Astrocyte (in vitro differentiated cells and primary cell): ENCODE measurements around the gene ESPL1. TPM values are rescaled to one million over a fixed set of nuclear protein-coding genes. Genes with fewer than 3 reads are reported as not detected.

Source experiments
- DNase-seq: peaks from one replicate; pipeline ENCODE4 v3.0.0-alpha.2; 2010; ENCODE audit warnings: low read depth
- FAIRE-seq: peaks from 2 replicates; lab custom pipeline; 2011; peaks lifted over from hg19 to GRCh38; lab: Jason Lieb, UNC
- H2AFZ ChIP-seq: 2 replicates; pipeline ENCODE4 v1.6.0; 2012; ENCODE audit warnings: low read depth, low read length, inconsistent platforms
- H3K27ac ChIP-seq: 2 replicates; pipeline ENCODE4 v1.5.1; 2011; ENCODE audit warnings: low read depth, low read length, inconsistent platforms
- H3K27me3 ChIP-seq: 2 replicates; pipeline ENCODE4 v1.6.0; 2011; ENCODE audit warnings: low read length, inconsistent platforms; ENCODE audit not compliant: insufficient read depth
- H3K36me3 ChIP-seq: 2 replicates; pipeline ENCODE4 v1.5.1; 2011; ENCODE audit warnings: low read length, inconsistent platforms; ENCODE audit not compliant: insufficient read depth
- H3K4me1 ChIP-seq: 2 replicates; pipeline ENCODE4 v1.5.1; 2011; ENCODE audit warnings: low read length, inconsistent platforms; ENCODE audit not compliant: insufficient read depth
- H3K4me2 ChIP-seq: 2 replicates; pipeline ENCODE4 v1.6.0; 2012; ENCODE audit warnings: low read length, inconsistent platforms
- H3K4me3 ChIP-seq: 2 replicates; pipeline ENCODE4 v1.5.1; 2011; ENCODE audit warnings: low read depth, mild to moderate bottlenecking, low read length, inconsistent platforms; ENCODE audit not compliant: insufficient read depth
- H3K79me2 ChIP-seq: 2 replicates; pipeline ENCODE4 v1.6.0; 2012; ENCODE audit warnings: mild to moderate bottlenecking, low read length, inconsistent platforms; ENCODE audit not compliant: insufficient read depth
- H3K9ac ChIP-seq: 2 replicates; pipeline ENCODE4 v1.6.0; 2012; ENCODE audit warnings: mild to moderate bottlenecking, low read length, inconsistent platforms
- H3K9me3 ChIP-seq: 2 replicates; pipeline ENCODE4 v1.5.1; 2012; ENCODE audit warnings: low read depth, mild to moderate bottlenecking, low read length, inconsistent platforms; ENCODE audit not compliant: insufficient read depth
- H4K20me1 ChIP-seq: 2 replicates; pipeline ENCODE4 v1.6.0; 2012; ENCODE audit warnings: low read length, inconsistent platforms; ENCODE audit not compliant: insufficient read depth
- H3K27ac Mint-ChIP-seq: one replicate; pipeline ENCODE4 v1.8.0; 2021; ENCODE audit warnings: mild to moderate bottlenecking, mixed read lengths; ENCODE audit not compliant: unreplicated experiment
- H3K27me3 Mint-ChIP-seq: one replicate; pipeline ENCODE4 v1.8.0; 2021; ENCODE audit warnings: low read depth, mixed read lengths; ENCODE audit not compliant: unreplicated experiment
- H3K36me3 Mint-ChIP-seq: one replicate; pipeline ENCODE4 v1.8.0; 2021; ENCODE audit warnings: low read depth, mixed read lengths; ENCODE audit not compliant: unreplicated experiment
- H3K4me1 Mint-ChIP-seq: one replicate; pipeline ENCODE4 v1.8.0; 2021; ENCODE audit warnings: low read depth, mixed read lengths; ENCODE audit not compliant: unreplicated experiment
- H3K4me3 Mint-ChIP-seq: one replicate; pipeline ENCODE4 v1.8.0; 2021; ENCODE audit warnings: mild to moderate bottlenecking, moderate library complexity, mixed read lengths; ENCODE audit not compliant: unreplicated experiment
- H3K9me3 Mint-ChIP-seq: one replicate; pipeline ENCODE4 v1.8.0; 2021; ENCODE audit warnings: mild to moderate bottlenecking, mixed read lengths; ENCODE audit not compliant: unreplicated experiment
- EZH2 ChIP-seq: IDR thresholded peaks from 2 replicates; pipeline ENCODE4 v1.6.1; 2012; ENCODE audit warnings: mild to moderate bottlenecking, low read length, inconsistent platforms; ENCODE audit not compliant: insufficient read depth
- total RNA-seq: library from RNA; stranded (reverse); gene quantifications from 2 replicates; pipeline ENCODE4 v1.2.1, GENCODE V29; 2021
- TF ChIP-seq, protein P1 (sequence below): IDR thresholded peaks from 2 replicates; pipeline ENCODE4 v1.5.1; 2011; ENCODE audit warnings: low read depth, mild to moderate bottlenecking, inconsistent platforms, low read length, moderate library complexity; ENCODE audit not compliant: insufficient read depth

ESPL1 gene
- total RNA-seq, 1 donor from 2014 or later: 2.0 TPM

DNA sequence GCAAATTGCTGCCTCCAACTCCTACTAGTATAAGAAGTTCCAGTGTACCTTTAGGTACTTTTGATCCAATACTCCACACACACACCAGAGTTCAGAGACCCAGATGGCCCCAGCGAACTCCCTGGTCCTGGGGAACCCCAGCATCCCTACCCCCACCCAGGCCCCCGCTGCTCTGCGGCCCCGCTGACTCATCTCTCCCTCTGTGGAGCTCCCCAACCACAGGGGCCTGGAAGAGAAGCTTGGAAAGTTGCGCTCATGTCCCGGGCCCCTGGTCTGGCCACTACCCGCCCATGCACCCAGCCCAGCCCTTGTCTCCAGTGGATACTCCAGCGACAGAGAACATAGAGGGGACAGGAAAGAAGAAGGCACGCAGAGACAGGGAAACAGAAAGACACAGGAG lies 72.3 kb downstream of the ESPL1 start:
- FAIRE-seq: no peak
- H3K9me3 ChIP-seq: no peaks in the 10 kb centered on the region
- no peak overlapping the region for H3K4me2 ChIP-seq
- Mint-ChIP-seq H3K27me3 (peaks cover 54% of the 10 kb centered on the region), H3K9me3 (peaks cover 6% of the 10 kb centered on the region), H3K27ac (no peak overlapping the region), H3K4me1 (peaks cover 12% of the 10 kb centered on the region), H3K4me3 (no peak overlapping the region), H3K36me3 (no peaks in the 10 kb centered on the region)
- H3K27me3 ChIP-seq: peaks cover 34% of the 10 kb centered on the region
- no peak overlapping the region for H3K4me3 ChIP-seq
- no peaks in the 10 kb centered on the region for H3K79me2 ChIP-seq
- no peak for DNase-seq
- H3K36me3 ChIP-seq: no peaks in the 10 kb centered on the region
- no peak overlapping the region for H3K27ac ChIP-seq
- TF ChIP-seq, protein P1, sequence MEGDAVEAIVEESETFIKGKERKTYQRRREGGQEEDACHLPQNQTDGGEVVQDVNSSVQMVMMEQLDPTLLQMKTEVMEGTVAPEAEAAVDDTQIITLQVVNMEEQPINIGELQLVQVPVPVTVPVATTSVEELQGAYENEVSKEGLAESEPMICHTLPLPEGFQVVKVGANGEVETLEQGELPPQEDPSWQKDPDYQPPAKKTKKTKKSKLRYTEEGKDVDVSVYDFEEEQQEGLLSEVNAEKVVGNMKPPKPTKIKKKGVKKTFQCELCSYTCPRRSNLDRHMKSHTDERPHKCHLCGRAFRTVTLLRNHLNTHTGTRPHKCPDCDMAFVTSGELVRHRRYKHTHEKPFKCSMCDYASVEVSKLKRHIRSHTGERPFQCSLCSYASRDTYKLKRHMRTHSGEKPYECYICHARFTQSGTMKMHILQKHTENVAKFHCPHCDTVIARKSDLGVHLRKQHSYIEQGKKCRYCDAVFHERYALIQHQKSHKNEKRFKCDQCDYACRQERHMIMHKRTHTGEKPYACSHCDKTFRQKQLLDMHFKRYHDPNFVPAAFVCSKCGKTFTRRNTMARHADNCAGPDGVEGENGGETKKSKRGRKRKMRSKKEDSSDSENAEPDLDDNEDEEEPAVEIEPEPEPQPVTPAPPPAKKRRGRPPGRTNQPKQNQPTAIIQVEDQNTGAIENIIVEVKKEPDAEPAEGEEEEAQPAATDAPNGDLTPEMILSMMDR: no peak
- no peak for TF ChIP-seq EZH2
- H4K20me1 ChIP-seq: no peaks in the 10 kb centered on the region
- H3K9ac ChIP-seq: no peak overlapping the region
- peaks cover 8% of the 10 kb centered on the region for H3K4me1 ChIP-seq
- H2AFZ ChIP-seq: no peak overlapping the region

Other genes starting within 250 kb of the ESPL1 start
- 15.4 and 21.1 TPM in 2 replicates for gene TNS2, start 218.2 kb upstream of the ESPL1 start, total RNA-seq
- 21.8 and 22.8 TPM in 2 replicates for gene SPRYD3, start 188.9 kb upstream of the ESPL1 start, total RNA-seq
- 20.8 and 26.3 TPM in 2 replicates for gene IGFBP6, start 170.6 kb upstream of the ESPL1 start, total RNA-seq
- gene SOAT2, start 164.8 kb upstream of the ESPL1 start, total RNA-seq: not detected in 2 replicates
- 31.0 and 32.7 TPM in 2 replicates for gene ZNF740, start 87.6 kb upstream of the ESPL1 start, total RNA-seq
- gene CSAD, start 87.4 kb upstream of the ESPL1 start, total RNA-seq: 16.7 and 19.4 TPM in 2 replicates
- gene ITGB7, start 61.0 kb upstream of the ESPL1 start, total RNA-seq: 0.79 and 1.3 TPM in 2 replicates
- gene RARG, start 36.1 kb upstream of the ESPL1 start, total RNA-seq: 10.1 and 11.7 TPM in 2 replicates
- 279 and 281 TPM in 2 replicates for gene PFDN5, start 27.2 kb downstream of the ESPL1 start, total RNA-seq
- 37.8 and 40.9 TPM in 2 replicates for gene MYG1, start 31.4 kb downstream of the ESPL1 start, total RNA-seq
- gene AAAS, start 53.3 kb downstream of the ESPL1 start, total RNA-seq: 40.8 and 44.4 TPM in 2 replicates
- not detected in 2 replicates for gene SP7, start 68.1 kb downstream of the ESPL1 start, total RNA-seq
- gene SP1, start 111.9 kb downstream of the ESPL1 start, total RNA-seq: 48.7 and 50.6 TPM in 2 replicates
- not detected in 2 replicates for gene AMHR2, start 155.6 kb downstream of the ESPL1 start, total RNA-seq
- gene PRR13, start 173.4 kb downstream of the ESPL1 start, total RNA-seq: 159 and 190 TPM in 2 replicates
- 708 and 733 TPM in 2 replicates for gene PCBP2, start 183.8 kb downstream of the ESPL1 start, total RNA-seq
- gene MAP3K12, start 231.2 kb downstream of the ESPL1 start, total RNA-seq: 11.1 and 13.1 TPM in 2 replicates
- gene TARBP2, start 233.0 kb downstream of the ESPL1 start, total RNA-seq: 40.4 and 51.1 TPM in 2 replicates
- gene NPFF, start 239.2 kb downstream of the ESPL1 start, total RNA-seq: 0.82 TPM in 1 of 2 replicates, not detected in the other